HepG2 (cell line): ENCODE data around the gene TPSD1. TPM values are rescaled to one million over a fixed set of nuclear protein-coding genes. Genes with fewer than 3 reads are reported as not detected.
A peak's percentile ranks its signal among the peaks of the same experiment; 100 is the strongest.

ENCODE experiments used
- ATF7 ChIP-seq, 2 experiments: fragments of 450-650 bp in 1 of 2; sonication (generic) in 1 of 2; formaldehyde crosslinking in 1 of 2; IDR thresholded peaks; 2 replicates each; pipeline versions ENCODE4 v1.4.0 to v1.6.1; 2016 to 2020; ENCODE audit warnings: antibody characterized with exemption in 1 of 2, mild to moderate bottlenecking in 1 of 2, missing genetic modification reagents in 1 of 2
- HIC2 ChIP-seq: sonication (generic); formaldehyde crosslinking; IDR thresholded peaks from 2 replicates; pipeline ENCODE4 v1.9.0; 2022; ENCODE audit warnings: low read depth, missing genetic modification reagents
- HNF1B ChIP-seq: sonication (generic); formaldehyde crosslinking; IDR thresholded peaks from 2 replicates; pipeline ENCODE4 v1.5.1; 2020; ENCODE audit warnings: mild to moderate bottlenecking, moderate library complexity, missing genetic modification reagents
- KDM1A ChIP-seq: IDR thresholded peaks from 2 replicates; pipeline ENCODE4 v1.6.1; 2016; ENCODE audit warnings: missing compliant biosample characterization
- PAXIP1 ChIP-seq: sonication (generic); formaldehyde crosslinking; conservative IDR thresholded peaks from 2 replicates; pipeline ENCODE4 v1.4.0; 2020; ENCODE audit warnings: mild to moderate bottlenecking, missing genetic modification reagents, moderate library complexity
- POGZ ChIP-seq: sonication (generic); formaldehyde crosslinking; IDR thresholded peaks from 2 replicates; pipeline ENCODE4 v1.4.0; 2020; ENCODE audit warnings: mild to moderate bottlenecking, missing genetic modification reagents
- PPARG ChIP-seq: conservative IDR thresholded peaks from 2 replicates; pipeline ENCODE4 v1.6.1; 2016; ENCODE audit warnings: missing biosample characterization, missing genetic modification reagents
- SMARCC2 ChIP-seq: fragments of 450-650 bp; IDR thresholded peaks from 2 replicates; pipeline ENCODE4 v1.6.1; 2017; ENCODE audit warnings: antibody characterized with exemption, mild to moderate bottlenecking
- TCF12 ChIP-seq, 2 experiments: fragments of 450-650 bp in 1 of 2; sonication (generic) in 1 of 2; formaldehyde crosslinking in 1 of 2; IDR thresholded peaks; 2 replicates each; pipeline versions ENCODE4 v1.6.1 to v1.8.0; 2017 to 2022; ENCODE audit warnings: antibody characterized with exemption in 1 of 2, mild to moderate bottlenecking in 1 of 2, missing genetic modification reagents in 1 of 2, moderate library complexity in 1 of 2
- ZFY ChIP-seq: sonication (generic); formaldehyde crosslinking; IDR thresholded peaks from 2 replicates; pipeline ENCODE4 v1.4.0; 2020; ENCODE audit warnings: missing genetic modification reagents
- ZNF652 ChIP-seq: IDR thresholded peaks from 2 replicates; pipeline ENCODE4 v1.6.1; 2016; ENCODE audit warnings: low read depth, borderline replicate concordance
- ZNF687 ChIP-seq: sonication (generic); formaldehyde crosslinking; IDR thresholded peaks from 2 replicates; pipeline ENCODE4 v1.5.1; 2020; ENCODE audit warnings: mild to moderate bottlenecking, missing genetic modification reagents, moderate library complexity
- ZNF782 ChIP-seq: sonication (generic); formaldehyde crosslinking; IDR thresholded peaks from 2 replicates; pipeline ENCODE4 v1.4.0; 2020; ENCODE audit warnings: missing genetic modification reagents, mild to moderate bottlenecking, borderline replicate concordance
- polyA plus RNA-seq, 8 experiments: library from polyadenylated mRNA; depleted of rRNA in 3 of 8; stranded (reverse) in 7 of 8; unstranded in 1 of 8; fragments of >200 nt; fragmentation: Illumina TruSeq in 4 of 8; extraction: Trizol in 4 of 8; gene quantifications; 2 replicates each; pipeline versions ENCODE4 v1.2.1 to v1.2.3, GENCODE V29; 2011 to 2016; ENCODE audit warnings: low read depth in 4 of 8, missing spikeins in 1 of 8, mixed read lengths in 1 of 8; ENCODE audit not compliant: insufficient read depth in 1 of 8
- total RNA-seq, 5 experiments: library from RNA; depleted of rRNA; stranded (reverse); fragments of >200 nt; fragmentation: Illumina TruSeq; extraction: Trizol; gene quantifications; 2 replicates each; pipeline ENCODE4 v1.2.3, GENCODE V29; 2016; ENCODE audit warnings: low read depth in 1 of 5

The TPSD1 gene
- total and polyA plus RNA-seq, 2 of the 13 experiments (the other 11 are each of a cell fraction or from before 2014, with no cell fraction given), result not detected

GRCh38 chr16:1305823-1306222 lies 50.0 kb downstream of the TPSD1 start (continued):
- TF ChIP-seq HIC2 (peak; percentile 84; the same call in 1 of the 2 replicates), PAXIP1 (CRISPR knock-in tag) (peak; percentile 48), PPARG (CRISPR knock-in tag) (peak; percentile 71; the same call in 1 of the 2 replicates), TCF12 (IDR thresholded peaks at IDR 0.05) (no peak), TCF12 (CRISPR knock-in tag; IDR thresholded peaks at IDR 0.05) (0 out of 2 replicates have a peak, but pooled peaks have one; percentile 49), HNF1B (CRISPR knock-in tag) (0 out of 2 replicates have a peak, but pooled peaks have one; percentile 20), ZNF782 (CRISPR knock-in tag) (no peak), SMARCC2 (no peak), POGZ (CRISPR knock-in tag) (no peak), ZNF652 (CRISPR knock-in tag) (no peak), ZFY (CRISPR knock-in tag) (peak; percentile 43; the same call in 1 of the 2 replicates), ATF7 (IDR thresholded peaks at IDR 0.05) (no peak), ATF7 (CRISPR knock-in tag; IDR thresholded peaks at IDR 0.05) (no peak), KDM1A (no peak), ZNF687 (peak; percentile 66)
